GM06990 (cell line): ENCODE results near the gene ARL14EPL.

ENCODE experiments used
- DNase-seq: peaks from one replicate; pipeline ENCODE4 v3.0.0-alpha.2; 2011; ENCODE audit not compliant: insufficient read length; ENCODE audit errors: extremely low read depth
- H3K27me3 ChIP-seq: replicated peaks from 2 replicates; pipeline ENCODE4 v1.6.0; 2011; ENCODE audit warnings: low read length; ENCODE audit not compliant: control insufficient read depth, insufficient read depth
- H3K36me3 ChIP-seq: 2 replicates; pipeline ENCODE4 v1.5.1; 2011; ENCODE audit warnings: low read length; ENCODE audit not compliant: control insufficient read depth, insufficient read depth
- H3K4me3 ChIP-seq: replicated peaks from 2 replicates; pipeline ENCODE4 v1.5.1; 2011; ENCODE audit warnings: low read depth, mild to moderate bottlenecking, control low read depth, low read length
- TF ChIP-seq, protein P1 (sequence below): IDR thresholded peaks from 2 replicates; pipeline ENCODE4 v1.5.1; 2011; ENCODE audit warnings: low read length, control low read depth, mild to moderate bottlenecking, inconsistent platforms; ENCODE audit not compliant: insufficient read depth, poor library complexity, severe bottlenecking

ARL14EPL gene

GRCh38 chr5:116046823-116047222 lies 14.6 kb downstream of the ARL14EPL start:
- no peaks in the 10 kb centered on the region for H3K27me3 ChIP-seq
- H3K4me3 ChIP-seq: no peak overlapping the region
- H3K36me3 ChIP-seq: no peaks in the 10 kb centered on the region
- TF ChIP-seq, protein P1, sequence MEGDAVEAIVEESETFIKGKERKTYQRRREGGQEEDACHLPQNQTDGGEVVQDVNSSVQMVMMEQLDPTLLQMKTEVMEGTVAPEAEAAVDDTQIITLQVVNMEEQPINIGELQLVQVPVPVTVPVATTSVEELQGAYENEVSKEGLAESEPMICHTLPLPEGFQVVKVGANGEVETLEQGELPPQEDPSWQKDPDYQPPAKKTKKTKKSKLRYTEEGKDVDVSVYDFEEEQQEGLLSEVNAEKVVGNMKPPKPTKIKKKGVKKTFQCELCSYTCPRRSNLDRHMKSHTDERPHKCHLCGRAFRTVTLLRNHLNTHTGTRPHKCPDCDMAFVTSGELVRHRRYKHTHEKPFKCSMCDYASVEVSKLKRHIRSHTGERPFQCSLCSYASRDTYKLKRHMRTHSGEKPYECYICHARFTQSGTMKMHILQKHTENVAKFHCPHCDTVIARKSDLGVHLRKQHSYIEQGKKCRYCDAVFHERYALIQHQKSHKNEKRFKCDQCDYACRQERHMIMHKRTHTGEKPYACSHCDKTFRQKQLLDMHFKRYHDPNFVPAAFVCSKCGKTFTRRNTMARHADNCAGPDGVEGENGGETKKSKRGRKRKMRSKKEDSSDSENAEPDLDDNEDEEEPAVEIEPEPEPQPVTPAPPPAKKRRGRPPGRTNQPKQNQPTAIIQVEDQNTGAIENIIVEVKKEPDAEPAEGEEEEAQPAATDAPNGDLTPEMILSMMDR: no peak
- no peak for DNase-seq

DNA sequence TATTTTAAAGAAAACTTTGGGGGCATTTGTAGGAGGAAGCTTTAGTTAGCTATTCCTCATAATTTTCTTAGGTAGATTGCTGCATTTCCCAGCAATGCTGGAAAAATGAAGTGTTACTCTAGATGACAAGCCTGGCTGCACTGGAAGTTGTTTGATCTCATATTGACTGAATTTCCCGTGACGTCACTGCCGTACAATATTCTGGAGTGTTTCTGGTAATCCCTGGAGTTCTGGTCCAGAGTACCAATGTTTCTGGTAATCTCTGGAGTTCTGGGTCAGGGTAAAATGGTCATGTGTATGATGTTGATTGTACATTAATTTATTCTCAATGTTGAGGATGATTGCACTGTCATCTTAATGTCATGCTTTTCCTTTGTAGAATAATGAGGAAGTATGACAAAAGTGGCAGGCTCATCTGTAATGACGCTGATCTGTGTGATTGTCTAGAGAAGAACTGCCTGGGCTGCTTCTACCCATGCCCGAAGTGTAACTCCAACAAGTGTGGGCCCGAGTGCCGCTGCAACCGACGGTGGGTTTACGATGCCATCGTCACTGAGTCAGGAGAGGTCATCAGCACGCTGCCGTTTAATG lies 26.2 kb downstream of the ARL14EPL start:
- TF ChIP-seq, protein P1: no peak
- Histone ChIP-seq H3K4me3 (no peak overlapping the region), H3K27me3 (no peaks in the 10 kb centered on the region), H3K36me3 (no peaks in the 10 kb centered on the region)
- no peak for DNase-seq

GRCh38 chr5:116062352-116062751 lies 30.1 kb downstream of the ARL14EPL start:
- no peaks in the 10 kb centered on the region for H3K27me3 ChIP-seq
- no peak for DNase-seq
- H3K4me3 ChIP-seq: no peak overlapping the region
- TF ChIP-seq, protein P1: no peak
- H3K36me3 ChIP-seq: no peaks in the 10 kb centered on the region

GRCh38 chr5:116063950-116064349 lies 31.7 kb downstream of the ARL14EPL start:
- DNase-seq: no peak
- H3K27me3 ChIP-seq: no peaks in the 10 kb centered on the region
- H3K36me3 ChIP-seq: no peaks in the 10 kb centered on the region
- no peak overlapping the region for H3K4me3 ChIP-seq
- TF ChIP-seq, protein P1: no peak

DNA sequence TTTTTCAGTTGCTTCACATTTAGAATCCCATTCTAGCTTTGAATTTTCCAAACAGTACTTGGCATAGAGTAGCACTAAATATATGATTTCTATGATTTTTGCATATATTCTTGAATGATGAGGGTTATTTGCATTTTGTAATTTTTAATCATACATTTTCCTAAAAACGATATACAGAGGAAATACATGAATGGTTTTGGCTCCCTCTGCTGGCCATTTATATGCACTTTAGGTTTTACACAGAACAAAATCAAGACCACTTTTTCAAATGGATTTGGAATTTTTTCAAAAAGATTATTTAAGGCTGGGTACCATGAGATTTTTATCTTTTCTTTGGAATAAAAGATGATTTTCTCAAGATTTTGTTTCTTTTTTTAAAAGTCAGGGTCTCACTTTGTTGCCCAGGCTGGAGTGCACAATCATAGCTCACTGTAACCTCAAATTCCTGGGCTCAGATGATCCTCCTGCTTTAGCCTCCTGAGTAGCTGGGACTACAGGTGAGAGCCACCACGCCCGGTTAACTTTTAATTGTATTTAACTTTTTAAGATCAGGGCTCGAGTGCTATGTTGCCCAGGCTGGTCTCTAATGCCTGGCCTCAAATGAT lies 35.9 kb downstream of the ARL14EPL start:
- TF ChIP-seq, protein P1: peak; percentile 60
- DNase-seq: no peak
- no peak overlapping the region for H3K4me3 ChIP-seq
- no peaks in the 10 kb centered on the region for H3K27me3 ChIP-seq
- no peaks in the 10 kb centered on the region for H3K36me3 ChIP-seq

GRCh38 chr5:116071211-116071610 lies 38.9 kb downstream of the ARL14EPL start:
- Histone ChIP-seq H3K4me3 (no peak overlapping the region), H3K27me3 (no peaks in the 10 kb centered on the region), H3K36me3 (no peaks in the 10 kb centered on the region)
- DNase-seq: no peak
- TF ChIP-seq, protein P1: no peak
